ENCODE measurements around the gene PCGF5.
"Not testable (repeated sequence)": the region's sequence is repeated elsewhere in the genome, so short reads cannot be mapped to it uniquely, and the experiment has no call there.

The PCGF5 gene

GRCh38 chr10:91208642-91209041 lies 11.8 kb upstream of the PCGF5 start:
- no peak for FAIRE-seq
- DNase-seq (ENCODE audit: low spot score): no peak

- no peak for DNase-seq (ENCODE audit: low spot score)
- no peak for FAIRE-seq
Observed at GRCh38 chr10:91210014-91210413, 10.4 kb upstream of the PCGF5 start.

GRCh38 chr10:91210435-91210834 lies 10.0 kb upstream of the PCGF5 start:
- FAIRE-seq (no peak), DNase-seq (ENCODE audit: low spot score) (no peak)

GRCh38 chr10:91211675-91212074 lies 8.8 kb upstream of the PCGF5 start:
- no peak for DNase-seq (ENCODE audit: low spot score)
- FAIRE-seq: no peak

GRCh38 chr10:91214911-91215310 lies 5.6 kb upstream of the PCGF5 start:
- FAIRE-seq (no peak), DNase-seq (ENCODE audit: low spot score) (no peak)

- FAIRE-seq (no peak), DNase-seq (ENCODE audit: low spot score) (no peak)
Observed at GRCh38 chr10:91215384-91215783, 5.1 kb upstream of the PCGF5 start.

- FAIRE-seq: no peak
- no peak for DNase-seq (ENCODE audit: low spot score)
Observed at GRCh38 chr10:91219371-91220193, 881 bp upstream of the PCGF5 start.

GRCh38 chr10:91220954-91221675 lies 652 bp downstream of the PCGF5 start:
- no peak for DNase-seq (ENCODE audit: low spot score)
- FAIRE-seq: no peak

- FAIRE-seq: no peak
- no peak for DNase-seq (ENCODE audit: low spot score)
Observed at GRCh38 chr10:91226093-91226492, 5.6 kb downstream of the PCGF5 start.

GRCh38 chr10:91227576-91227975 lies 7.1 kb downstream of the PCGF5 start:
- FAIRE-seq: no peak
- DNase-seq (ENCODE audit: low spot score): no peak

GRCh38 chr10:91229683-91230082 lies 9.2 kb downstream of the PCGF5 start:
- FAIRE-seq: peak; percentile 65
- DNase-seq (ENCODE audit: low spot score): no peak

GRCh38 chr10:91238191-91238590 lies 17.7 kb downstream of the PCGF5 start:
- no peak for DNase-seq (ENCODE audit: low spot score)
- FAIRE-seq: no peak

GRCh38 chr10:91239789-91240188 lies 19.3 kb downstream of the PCGF5 start:
- FAIRE-seq: no peak
- DNase-seq (ENCODE audit: low spot score): no peak

GRCh38 chr10:91242940-91243339 lies 22.5 kb downstream of the PCGF5 start:
- FAIRE-seq: no peak

GRCh38 chr10:91247360-91248111 lies 27.1 kb downstream of the PCGF5 start:
- no peak for FAIRE-seq
- no peak for DNase-seq (ENCODE audit: low spot score)

More at GRCh38 chr10:91242940-91243339, 22.5 kb downstream of the PCGF5 start:
- no peak for DNase-seq (ENCODE audit: low spot score)

- DNase-seq (ENCODE audit: low spot score) (no peak), FAIRE-seq (no peak)
Observed at GRCh38 chr10:91249700-91250099, 29.2 kb downstream of the PCGF5 start.

- DNase-seq (ENCODE audit: low spot score): no peak
- no peak for FAIRE-seq
Observed at GRCh38 chr10:91250341-91250740, 29.9 kb downstream of the PCGF5 start.

- FAIRE-seq: peak; percentile 83
Observed at GRCh38 chr10:91251430-91252056, 31.1 kb downstream of the PCGF5 start.

GRCh38 chr10:91253300-91253699 lies 32.8 kb downstream of the PCGF5 start:
- FAIRE-seq (no peak), DNase-seq (ENCODE audit: low spot score) (no peak)

More at GRCh38 chr10:91251430-91252056, 31.1 kb downstream of the PCGF5 start:
- DNase-seq (ENCODE audit: low spot score): peak; percentile 54

GRCh38 chr10:91257310-91257709 lies 36.8 kb downstream of the PCGF5 start:
- FAIRE-seq: no peak

GRCh38 chr10:91260417-91260816 lies 40.0 kb downstream of the PCGF5 start:
- FAIRE-seq; DNase-seq (ENCODE audit: low spot score): not testable (repeated sequence)

More at GRCh38 chr10:91257310-91257709, 36.8 kb downstream of the PCGF5 start:
- no peak for DNase-seq (ENCODE audit: low spot score)
